NCI-H2171 (cell line): ENCODE data around the gene GID4.
"Not testable (repeated sequence)": the region's sequence is repeated elsewhere in the genome, so short reads cannot be mapped to it uniquely, and the experiment has no call there.

Experiments
- DNase-seq: peaks from one replicate; lab custom pipeline; 2025; lab: John Stamatoyannopoulos, UW

The GID4 gene

DNA sequence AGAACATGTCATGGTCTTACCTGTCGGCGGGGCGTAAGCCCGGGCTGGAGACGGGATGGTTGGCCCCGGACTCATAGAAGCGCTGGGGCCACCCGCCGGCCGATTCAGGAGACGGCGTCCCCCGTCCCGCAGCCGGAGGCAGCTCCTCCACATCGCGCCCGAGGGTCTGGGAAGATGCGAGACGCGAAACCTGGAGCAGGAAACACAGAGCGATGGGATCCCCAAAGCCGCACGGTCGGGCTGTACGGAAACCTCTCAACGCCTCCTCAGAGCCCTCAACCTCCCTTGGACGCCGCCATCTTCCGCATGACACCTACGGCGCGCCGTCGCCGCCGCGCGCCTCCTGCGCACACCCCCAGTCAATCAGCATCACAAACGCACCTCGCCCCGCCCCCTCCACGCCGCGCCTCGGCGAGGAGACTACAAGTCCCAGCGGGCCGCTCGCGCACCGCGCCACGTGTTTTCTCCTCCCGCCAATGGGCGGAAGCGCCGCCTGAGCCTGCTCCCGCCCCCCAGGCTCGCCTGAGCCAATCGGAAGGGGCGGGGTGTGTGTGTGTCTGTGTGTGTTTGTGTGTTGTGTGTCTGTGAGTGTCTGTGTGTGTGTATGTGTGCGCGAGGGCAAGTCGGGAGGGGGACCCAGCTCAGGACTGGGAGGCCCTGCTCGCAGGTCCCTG, at the start of gene GID4, which contains the start of gene ATPAF2:
GID4 (plus strand) TSS at position 548 of the 674 bp plus-strand sequence; CDS start at position 605, 57 bp downstream.
ATPAF2 (minus strand) TSS at position 308 of the 674 bp plus-strand sequence; CDS start at position 153, 155 bp downstream.
- peak; percentile 99 for DNase-seq

DNA sequence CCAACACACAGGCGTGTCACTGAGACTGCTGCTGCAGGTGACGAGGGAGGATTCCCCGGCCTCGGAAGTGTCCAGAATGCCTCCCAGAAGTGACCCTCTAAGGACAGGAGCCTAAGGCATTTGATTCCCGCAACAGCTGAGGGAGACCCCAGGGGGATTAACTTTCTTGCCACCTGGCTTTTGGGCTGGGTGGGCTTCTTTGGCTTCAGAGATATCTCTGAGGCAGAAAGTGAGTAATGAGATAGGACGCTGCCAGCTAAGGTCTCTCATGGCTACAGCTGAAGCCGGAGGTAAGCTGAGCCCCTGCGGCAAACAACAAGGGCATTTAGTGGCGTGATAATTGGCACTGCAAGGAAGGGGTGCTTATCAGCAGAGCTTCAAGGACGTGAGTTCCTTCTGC, 49.6 kb upstream of the GID4 start:
- no peak for DNase-seq

DNA sequence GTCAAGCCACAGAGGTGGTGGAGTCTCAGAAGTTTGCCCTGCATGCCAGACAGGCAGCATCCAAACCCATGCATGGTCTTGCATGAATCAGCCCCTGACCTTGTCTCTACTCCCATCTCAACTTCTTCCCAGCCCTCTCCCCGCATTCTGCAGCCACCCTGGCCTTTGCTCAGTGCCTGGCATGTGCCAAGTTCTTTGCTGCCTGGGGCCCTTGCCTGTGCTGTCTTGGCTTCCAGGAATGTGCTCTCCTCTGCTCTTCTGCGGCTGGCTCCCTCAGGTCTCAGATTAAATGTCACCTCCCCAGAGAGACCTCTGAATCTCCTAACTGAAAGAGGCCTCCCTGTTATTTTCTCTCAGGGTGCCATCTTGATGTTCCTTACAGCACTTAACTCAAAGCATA, 48.9 kb upstream of the GID4 start:
- no peak for DNase-seq

GRCh38 chr17:17993366-17993765, 45.8 kb upstream of the GID4 start:
- no peak for DNase-seq

GRCh38 chr17:17993852-17994251, 45.4 kb upstream of the GID4 start:
- DNase-seq: no peak

- DNase-seq: peak; percentile 20
These were observed 44.7 kb upstream of the GID4 start for GRCh38 chr17:17994271-17995069.

- not testable (repeated sequence) for DNase-seq
These were observed 43.3 kb upstream of the GID4 start for GRCh38 chr17:17995887-17996286.

DNA sequence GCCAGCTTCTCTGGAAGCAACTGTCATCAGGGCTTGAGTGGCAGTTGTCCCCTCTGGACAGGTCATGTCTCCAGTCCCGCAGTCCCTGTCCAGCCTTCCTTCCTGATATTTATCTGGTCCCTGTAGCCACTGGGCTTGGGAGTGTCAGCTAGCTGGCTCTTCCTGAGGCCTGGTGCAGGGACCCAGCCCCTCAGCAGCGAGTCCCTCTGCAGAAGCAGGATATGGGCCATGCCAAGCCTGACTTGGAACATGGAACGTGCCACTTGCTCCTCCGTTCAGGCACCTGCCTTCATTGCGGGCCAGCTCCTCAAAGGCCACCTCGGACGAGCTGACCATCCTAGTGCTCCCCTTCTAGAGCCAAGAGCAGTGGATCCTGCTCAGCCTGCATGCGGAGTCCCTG, 40.3 kb upstream of the GID4 start:
- no peak for DNase-seq

DNA sequence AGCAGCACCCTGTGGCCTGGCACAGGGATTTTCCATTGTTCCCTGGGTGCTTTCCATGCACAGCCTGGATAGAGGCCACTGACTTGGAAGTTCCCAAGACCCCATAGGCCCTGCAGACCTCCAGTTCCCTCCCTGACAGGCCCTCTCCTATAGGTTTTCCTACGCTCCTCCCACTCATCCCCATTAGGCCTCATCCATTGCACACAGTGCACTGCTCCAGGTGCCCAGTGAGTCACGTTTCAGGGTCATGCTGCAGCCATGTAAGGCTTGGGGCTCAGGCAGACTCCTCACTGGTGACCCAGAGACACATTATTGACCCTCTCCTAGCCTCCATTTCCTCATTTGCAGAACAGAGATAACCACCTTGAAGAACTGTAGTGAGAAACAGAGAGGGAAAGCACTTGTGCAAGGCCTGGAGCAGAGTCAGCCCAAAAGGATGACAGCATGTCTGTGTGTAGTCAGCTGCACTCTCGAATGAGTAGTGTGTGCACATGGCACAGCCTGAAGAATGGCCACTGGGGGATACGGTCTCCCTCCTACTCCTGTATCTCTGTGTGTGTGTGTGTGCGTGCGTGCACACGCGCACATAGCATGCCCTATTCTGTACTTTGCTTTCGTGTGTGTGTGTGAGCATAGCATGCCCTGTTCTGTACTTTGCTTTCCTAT, 39.7 kb upstream of the GID4 start:
- DNase-seq: no peak

GRCh38 chr17:18000030-18000408, 39.2 kb upstream of the GID4 start:
- no peak for DNase-seq

GRCh38 chr17:18002171-18002570, 37.0 kb upstream of the GID4 start:
- no peak for DNase-seq

GRCh38 chr17:18004345-18004744, 34.9 kb upstream of the GID4 start:
- peak; percentile 43 for DNase-seq

DNA sequence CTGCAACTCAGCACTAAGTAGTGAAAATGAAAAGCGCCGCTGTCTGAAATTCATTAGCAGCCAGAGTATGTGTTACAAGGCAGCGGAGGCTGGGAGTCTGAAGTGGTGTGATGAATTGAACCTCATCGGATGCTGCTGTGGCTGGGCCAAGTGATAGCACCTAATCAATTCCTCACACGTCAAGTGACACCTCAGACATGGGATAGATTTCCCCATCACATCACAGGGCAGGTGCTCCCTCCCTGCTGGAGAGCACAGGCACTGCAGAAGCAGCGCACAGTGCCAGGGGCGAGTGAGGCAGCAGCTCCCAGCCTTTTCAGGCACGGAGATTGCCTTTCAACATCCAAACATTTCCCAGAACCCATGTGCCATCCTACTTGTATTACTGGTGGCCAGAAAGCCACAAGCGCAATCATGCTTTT, 34.3 kb upstream of the GID4 start:
- no peak for DNase-seq

GRCh38 chr17:18005496-18005895, 33.7 kb upstream of the GID4 start:
- no peak for DNase-seq

GRCh38 chr17:18006495-18007239, 32.5 kb upstream of the GID4 start:
- DNase-seq: no peak

- no peak for DNase-seq
These were observed 30.5 kb upstream of the GID4 start for GRCh38 chr17:18008496-18009268.

DNA sequence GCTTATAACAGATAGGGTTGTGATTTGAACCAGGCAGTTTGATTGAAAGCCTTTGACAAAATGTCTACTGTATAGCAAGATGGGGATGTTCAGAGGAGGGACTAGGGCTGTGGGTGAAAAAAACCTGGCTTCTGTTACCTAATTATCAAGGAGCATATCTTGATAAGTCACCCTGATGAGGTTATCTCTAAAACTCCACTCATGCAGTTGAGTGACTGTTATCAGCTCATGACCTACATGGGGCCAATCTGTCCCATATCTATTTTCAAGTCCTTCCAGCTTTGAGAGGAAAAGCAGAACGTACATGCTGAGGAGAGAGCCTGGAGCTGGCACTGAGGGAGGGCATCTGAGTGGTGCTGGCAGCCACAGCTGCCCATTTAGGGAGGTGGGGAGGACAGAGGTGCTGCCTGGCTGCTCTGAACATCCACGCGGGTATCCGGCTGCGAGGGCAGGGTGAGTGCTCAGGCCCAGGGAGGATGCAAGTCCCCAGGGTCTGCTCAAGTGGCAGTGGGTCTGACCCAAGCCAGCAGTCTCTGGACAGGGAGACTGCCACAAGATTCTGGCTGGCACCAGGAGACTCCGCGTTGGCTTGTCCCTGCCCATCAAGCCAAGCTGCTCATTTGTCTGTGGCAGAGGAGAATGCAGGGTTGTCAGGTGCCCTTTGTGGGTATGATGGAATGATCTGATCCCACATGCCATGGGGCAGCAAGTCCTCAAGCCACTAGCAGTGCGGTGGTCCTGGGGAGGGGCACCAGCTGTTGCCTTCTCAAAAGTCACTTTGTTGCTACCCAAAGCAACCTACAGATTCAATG, 29.4 kb upstream of the GID4 start:
- DNase-seq: no peak

DNA sequence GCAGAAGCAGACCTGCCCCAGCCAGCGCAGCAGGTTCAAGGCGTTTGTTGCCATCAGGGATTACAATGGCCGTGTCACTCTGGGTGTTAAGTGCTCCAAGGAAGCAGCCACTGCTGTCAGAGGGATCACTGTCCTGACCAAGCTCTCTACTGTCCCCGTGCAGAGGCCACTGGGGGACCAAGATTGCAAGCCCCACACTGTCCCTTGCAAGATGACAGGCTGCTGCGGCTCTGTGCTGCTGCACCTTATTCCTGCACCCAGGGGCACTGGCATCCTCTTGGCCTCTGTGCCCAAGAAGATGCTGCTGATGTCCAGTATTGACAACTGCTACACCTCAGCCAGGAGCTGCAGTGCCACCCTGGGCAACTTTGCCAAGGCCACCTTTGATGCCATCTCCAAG, 27.9 kb upstream of the GID4 start:
- no peak for DNase-seq

DNA sequence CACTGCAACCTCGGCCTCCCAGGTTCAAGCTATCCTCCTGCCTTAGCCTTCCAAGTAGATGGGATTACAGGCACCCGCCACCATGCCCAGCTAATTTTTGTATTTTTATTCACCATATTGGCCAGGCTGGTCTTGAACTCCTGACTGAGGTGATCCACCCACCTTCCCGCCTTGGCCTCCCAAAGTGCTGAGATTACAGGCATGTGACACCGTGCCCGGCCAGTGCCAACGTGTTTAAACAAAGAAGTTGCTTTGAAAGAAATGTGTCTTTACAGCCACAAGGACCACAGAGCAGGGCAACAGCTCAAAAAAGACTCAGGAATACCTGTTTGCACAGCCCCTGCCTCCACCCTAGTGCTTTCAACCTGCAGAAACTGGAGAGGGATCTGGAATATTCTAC, 25.2 kb upstream of the GID4 start:
- no peak for DNase-seq

DNA sequence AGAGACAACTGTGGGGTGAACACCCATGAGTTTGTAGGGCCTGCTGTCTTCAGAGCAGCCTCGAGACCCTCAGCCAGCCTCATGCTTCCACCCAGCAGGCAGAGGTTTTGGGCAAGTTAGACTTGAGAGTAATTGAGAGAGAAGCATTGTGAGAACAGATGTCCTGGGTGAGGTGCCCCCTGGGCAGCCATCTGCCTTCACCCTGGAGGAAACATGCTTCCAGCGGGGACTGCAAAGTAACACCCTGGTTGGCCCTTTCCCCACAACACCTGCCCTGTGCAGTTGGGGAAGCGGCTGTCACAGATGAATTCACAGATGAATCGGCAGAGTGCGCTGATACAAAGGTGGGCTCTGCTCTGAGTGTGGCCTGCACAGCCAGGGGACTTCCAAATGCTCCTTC, 23.6 kb upstream of the GID4 start:
- DNase-seq: peak; percentile 93

DNA sequence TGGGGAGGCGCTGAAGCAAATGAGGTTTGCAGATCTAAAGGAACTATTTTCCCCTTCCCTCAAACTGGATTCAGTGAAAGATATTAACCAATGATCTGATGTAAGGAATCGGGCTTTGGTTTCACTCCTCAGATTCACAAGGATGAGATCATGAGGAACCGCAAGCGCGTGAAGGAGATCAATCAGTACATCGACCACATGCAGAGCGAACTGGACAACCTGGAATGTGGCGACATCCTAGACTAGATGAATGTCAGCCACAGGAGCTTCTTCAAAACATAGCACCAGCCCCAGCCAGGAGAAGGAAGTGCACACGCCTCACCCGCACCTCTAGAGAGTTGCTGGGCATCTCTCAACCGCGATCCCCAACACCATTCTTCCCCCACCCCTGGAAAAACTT, 22.8 kb upstream of the GID4 start:
- DNase-seq: no peak
